OCI-LY3 (cell line): ENCODE results near the gene GRHL3.

Source experiments
- EZH2phosphoT487 ChIP-seq: fragments of 200-600 bp; shearing (Covaris generic); IDR thresholded peaks from 2 replicates; pipeline ENCODE4 v1.6.1; 2018; ENCODE audit warnings: antibody characterized with exemption, mixed run types, low read depth
- TF ChIP-seq, protein P1 (sequence below): fragments of 200-600, 300-600 bp; sonication (generic); IDR thresholded peaks from 2 replicates; pipeline ENCODE4 v1.5.1; 2014; ENCODE audit warnings: antibody characterized with exemption, low read length, low read depth

- TF ChIP-seq, protein P1, sequence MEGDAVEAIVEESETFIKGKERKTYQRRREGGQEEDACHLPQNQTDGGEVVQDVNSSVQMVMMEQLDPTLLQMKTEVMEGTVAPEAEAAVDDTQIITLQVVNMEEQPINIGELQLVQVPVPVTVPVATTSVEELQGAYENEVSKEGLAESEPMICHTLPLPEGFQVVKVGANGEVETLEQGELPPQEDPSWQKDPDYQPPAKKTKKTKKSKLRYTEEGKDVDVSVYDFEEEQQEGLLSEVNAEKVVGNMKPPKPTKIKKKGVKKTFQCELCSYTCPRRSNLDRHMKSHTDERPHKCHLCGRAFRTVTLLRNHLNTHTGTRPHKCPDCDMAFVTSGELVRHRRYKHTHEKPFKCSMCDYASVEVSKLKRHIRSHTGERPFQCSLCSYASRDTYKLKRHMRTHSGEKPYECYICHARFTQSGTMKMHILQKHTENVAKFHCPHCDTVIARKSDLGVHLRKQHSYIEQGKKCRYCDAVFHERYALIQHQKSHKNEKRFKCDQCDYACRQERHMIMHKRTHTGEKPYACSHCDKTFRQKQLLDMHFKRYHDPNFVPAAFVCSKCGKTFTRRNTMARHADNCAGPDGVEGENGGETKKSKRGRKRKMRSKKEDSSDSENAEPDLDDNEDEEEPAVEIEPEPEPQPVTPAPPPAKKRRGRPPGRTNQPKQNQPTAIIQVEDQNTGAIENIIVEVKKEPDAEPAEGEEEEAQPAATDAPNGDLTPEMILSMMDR: no peak
- TF ChIP-seq EZH2phosphoT487: no peak
Measured at GRCh38 chr1:24349891-24350290, 30.7 kb downstream of the GRHL3 start.
